ENCODE results near the gene PCDHA6.
"Not testable (repeated sequence)": the region's sequence is repeated elsewhere in the genome, so short reads cannot be mapped to it uniquely, and the experiment has no call there.

PCDHA6 gene, protein sequence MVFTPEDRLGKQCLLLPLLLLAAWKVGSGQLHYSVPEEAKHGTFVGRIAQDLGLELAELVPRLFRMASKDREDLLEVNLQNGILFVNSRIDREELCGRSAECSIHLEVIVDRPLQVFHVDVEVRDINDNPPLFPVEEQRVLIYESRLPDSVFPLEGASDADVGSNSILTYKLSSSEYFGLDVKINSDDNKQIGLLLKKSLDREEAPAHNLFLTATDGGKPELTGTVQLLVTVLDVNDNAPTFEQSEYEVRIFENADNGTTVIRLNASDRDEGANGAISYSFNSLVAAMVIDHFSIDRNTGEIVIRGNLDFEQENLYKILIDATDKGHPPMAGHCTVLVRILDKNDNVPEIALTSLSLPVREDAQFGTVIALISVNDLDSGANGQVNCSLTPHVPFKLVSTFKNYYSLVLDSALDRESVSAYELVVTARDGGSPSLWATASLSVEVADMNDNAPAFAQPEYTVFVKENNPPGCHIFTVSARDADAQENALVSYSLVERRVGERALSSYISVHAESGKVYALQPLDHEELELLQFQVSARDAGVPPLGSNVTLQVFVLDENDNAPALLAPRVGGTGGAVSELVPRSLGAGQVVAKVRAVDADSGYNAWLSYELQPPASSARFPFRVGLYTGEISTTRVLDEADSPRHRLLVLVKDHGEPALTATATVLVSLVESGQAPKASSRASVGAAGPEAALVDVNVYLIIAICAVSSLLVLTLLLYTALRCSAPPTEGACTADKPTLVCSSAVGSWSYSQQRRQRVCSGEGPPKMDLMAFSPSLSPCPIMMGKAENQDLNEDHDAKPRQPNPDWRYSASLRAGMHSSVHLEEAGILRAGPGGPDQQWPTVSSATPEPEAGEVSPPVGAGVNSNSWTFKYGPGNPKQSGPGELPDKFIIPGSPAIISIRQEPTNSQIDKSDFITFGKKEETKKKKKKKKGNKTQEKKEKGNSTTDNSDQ

DNA sequence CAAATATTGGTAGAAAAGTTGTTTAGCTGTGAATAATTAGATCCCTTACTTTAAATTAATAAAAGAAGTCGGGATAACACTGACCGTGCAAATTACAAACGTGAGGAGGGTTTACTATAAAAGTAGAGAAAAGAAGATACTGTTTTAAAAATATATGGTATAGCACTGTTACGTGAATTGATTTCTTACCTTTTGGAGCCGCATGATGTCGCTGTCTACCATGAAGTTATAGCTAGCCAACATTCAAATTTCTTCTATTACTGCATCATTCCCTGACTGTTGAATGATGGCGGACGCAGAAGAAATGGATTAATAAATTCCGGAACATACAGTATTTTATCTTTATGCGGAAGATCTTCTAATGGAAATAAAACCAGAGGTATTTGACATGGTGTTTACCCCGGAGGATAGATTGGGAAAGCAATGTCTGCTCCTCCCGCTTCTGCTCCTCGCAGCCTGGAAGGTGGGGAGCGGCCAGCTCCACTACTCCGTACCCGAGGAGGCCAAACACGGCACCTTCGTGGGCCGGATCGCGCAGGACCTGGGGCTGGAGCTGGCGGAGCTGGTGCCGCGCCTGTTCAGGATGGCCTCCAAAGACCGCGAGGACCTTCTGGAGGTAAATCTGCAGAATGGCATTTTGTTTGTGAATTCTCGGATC lies at the start of gene PCDHA6:
Gene PCDHA6, plus strand, starts transcription at position 257 of the 658 bp plus-strand sequence. Its CDS starts 132 bp downstream, at position 389.
- DNase-seq = no peak

DNA sequence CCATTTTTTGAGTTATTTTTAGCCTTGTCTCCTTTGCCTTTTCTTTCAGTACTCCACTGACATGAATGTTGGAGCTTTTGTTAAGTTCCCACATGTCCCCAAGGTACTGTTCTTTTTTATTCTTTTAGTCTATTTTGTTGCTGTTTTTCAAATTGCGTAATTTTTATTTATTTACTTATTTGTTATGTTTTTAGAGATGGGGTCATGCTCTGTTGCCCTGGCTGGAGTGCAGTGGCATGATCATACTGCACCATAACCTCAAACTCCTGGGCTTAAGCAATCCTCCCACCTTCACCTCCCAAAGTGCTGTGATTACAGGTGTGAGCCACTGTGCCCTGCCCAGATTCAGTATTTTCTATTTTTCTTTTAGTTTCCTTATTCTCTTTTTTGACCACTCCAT lies 47.2 kb upstream of the PCDHA6 start:
- DNase-seq = no peak

DNA sequence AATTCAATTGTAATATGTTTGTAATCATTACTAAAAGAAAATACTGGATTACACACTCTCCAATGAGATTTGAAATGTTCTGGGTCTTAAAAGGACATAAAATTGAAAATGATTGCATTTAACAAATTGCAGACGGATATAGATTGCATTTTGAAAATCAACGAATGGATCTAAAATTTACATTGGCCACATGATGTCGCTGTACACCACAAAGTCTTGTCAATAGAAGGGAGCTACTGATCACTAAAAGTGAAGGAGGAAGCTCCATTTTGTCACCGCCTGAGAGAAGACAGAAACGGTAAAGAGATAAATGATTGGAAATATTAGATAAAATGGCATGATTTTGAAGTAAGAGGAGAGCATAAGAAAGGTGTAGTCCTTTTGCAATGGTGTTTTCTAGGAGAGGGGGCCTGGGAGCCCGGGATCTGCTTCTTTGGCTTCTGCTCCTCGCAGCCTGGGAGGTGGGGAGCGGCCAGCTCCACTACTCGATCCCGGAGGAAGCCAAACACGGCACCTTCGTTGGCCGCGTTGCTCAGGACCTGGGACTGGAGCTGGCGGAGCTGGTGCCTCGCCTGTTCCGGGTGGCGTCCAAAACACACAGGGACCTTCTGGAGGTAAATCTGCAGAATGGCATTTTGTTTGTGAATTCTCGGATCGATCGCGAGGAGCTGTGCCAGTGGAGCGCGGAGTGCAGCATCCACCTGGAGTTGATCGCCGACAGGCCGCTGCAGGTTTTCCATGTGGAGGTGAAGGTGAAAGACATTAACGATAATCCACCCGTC lies 41.7 kb upstream of the PCDHA6 start, which contains the start of gene PCDHA1:
Gene PCDHA1, plus strand, starts transcription at position 236 of the 782 bp plus-strand sequence.
- peak; percentile 15 for DNase-seq

DNA sequence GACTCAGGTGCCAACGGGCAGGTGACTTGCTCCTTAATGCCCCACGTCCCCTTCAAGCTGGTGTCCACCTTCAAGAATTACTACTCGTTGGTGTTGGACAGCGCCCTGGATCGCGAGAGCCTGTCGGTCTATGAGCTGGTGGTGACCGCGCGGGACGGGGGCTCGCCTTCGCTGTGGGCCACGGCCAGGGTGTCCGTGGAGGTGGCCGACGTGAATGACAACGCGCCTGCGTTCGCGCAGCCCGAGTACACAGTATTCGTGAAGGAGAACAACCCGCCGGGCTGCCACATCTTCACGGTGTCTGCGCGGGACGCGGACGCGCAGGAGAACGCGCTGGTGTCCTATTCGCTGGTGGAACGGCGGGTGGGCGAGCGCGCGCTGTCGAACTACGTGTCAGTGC lies 40.3 kb upstream of the PCDHA6 start:
- not testable (repeated sequence) for DNase-seq

DNA sequence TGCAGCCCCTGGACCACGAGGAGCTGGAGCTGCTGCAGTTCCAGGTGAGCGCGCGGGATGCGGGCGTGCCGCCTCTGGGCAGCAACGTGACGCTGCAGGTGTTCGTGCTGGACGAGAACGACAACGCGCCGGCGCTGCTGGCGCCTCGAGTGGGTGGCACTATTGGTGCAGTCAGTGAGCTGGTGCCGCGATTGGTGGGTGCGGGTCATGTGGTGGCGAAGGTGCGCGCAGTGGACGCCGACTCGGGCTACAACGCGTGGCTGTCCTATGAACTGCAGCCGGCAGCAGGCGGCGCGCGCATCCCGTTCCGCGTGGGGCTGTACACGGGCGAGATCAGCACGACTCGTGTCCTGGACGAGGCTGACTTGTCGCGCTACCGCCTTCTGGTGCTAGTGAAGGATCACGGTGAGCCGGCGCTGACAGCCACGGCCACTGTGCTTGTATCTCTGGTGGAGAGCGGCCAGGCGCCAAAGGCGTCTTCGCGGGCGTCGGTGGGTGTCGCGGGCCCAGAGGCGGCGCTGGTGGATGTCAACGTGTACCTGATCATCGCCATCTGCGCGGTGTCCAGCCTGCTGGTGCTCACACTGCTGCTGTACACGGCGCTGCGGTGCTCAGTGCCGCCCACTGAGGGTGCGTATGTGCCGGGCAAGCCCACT lies 39.8 kb upstream of the PCDHA6 start:
- DNase-seq = not testable (repeated sequence)

DNA sequence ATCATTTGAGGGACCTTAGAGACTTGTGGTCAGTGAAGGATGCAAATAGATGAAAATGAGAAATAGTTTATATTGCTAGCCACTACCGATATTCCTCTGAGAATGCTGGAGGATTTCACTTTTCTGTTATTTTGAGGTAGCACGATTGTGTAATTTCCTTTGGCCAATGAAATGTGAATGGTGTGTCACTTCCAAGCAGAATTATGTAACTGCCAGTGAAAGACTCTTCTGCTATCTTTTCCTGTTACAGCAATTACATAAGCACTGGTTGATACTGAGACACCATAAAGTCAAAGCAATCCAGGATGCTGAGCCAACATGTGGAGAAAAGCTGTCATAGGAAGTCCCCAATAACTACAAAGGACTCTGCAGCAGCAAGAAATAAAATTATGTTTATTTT lies 36.7 kb upstream of the PCDHA6 start:
- DNase-seq = no peak

DNA sequence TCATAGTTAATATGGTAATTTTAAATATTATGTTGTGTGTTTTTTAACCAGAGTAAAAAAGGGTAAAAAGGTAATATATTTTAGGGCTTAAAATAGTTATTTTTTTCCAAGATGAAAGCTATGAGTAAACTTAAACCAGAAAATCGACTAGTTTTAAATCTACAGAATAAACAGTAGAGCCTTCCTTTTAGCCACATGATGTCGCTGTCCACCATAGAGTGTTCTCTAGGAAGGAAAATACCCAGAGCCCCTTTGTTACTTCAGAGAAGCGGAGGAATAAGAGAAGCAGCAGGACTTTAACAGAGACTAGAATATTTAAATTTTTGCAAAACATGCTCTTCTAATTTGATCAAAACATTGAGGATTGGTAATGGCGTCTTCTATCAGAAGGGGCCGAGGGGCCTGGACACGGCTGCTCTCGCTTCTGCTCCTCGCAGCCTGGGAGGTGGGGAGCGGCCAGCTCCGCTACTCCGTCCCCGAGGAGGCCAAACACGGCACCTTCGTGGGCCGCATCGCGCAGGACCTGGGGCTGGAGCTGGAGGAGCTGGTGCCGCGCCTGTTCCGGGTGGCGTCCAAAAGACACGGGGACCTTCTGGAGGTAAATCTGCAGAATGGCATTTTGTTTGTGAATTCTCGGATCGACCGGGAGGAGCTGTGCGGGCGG lies 33.0 kb upstream of the PCDHA6 start, which contains the start of gene PCDHA2:
Gene PCDHA2, plus strand, starts transcription at position 258 of the 664 bp plus-strand sequence.
- no peak for DNase-seq

DNA sequence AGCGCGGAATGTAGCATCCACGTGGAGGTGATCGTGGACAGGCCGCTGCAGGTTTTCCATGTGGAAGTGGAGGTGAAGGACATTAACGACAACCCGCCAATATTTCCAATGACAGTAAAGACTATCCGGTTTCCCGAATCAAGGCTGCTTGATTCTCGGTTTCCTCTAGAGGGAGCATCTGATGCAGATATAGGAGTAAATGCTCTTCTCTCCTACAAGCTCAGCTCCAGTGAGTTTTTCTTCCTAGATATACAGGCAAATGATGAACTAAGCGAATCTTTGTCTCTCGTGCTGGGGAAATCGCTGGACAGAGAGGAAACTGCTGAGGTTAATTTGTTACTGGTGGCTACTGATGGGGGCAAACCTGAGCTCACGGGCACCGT lies 32.5 kb upstream of the PCDHA6 start:
- no peak for DNase-seq

DNA sequence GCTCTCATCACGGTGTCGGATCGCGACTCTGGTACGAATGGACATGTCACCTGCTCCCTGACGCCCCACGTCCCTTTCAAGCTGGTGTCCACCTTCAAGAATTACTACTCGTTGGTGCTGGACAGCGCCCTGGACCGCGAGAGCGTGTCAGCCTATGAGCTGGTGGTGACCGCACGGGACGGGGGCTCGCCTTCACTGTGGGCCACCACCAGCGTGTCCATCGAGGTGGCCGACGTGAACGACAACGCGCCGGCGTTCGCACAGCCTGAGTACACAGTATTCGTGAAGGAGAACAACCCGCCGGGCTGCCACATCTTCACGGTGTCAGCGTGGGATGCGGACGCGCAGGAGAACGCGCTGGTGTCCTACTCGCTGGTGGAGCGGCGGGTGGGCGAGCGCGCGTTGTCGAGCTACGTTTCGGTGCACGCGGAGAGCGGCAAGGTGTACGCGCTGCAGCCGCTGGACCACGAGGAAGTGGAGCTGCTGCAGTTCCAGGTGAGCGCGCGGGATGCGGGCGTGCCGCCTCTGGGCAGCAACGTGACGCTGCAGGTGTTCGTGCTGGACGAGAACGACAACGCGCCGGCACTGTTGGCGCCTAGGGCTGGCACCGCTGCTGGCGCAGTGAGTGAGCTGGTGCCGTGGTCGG lies 31.6 kb upstream of the PCDHA6 start:
- DNase-seq = not testable (repeated sequence)

DNA sequence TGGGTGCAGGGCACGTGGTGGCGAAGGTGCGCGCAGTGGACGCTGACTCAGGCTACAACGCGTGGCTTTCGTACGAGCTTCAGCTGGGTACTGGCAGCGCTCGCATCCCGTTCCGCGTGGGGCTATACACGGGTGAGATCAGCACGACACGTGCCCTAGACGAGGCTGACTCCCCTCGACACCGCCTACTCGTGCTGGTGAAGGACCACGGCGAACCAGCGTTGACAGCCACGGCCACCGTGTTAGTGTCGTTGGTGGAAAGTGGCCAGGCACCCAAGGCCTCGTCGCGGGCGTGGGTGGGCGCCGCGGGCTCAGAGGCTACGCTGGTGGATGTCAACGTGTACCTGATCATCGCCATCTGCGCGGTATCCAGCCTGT lies 31.1 kb upstream of the PCDHA6 start:
- DNase-seq = no peak

DNA sequence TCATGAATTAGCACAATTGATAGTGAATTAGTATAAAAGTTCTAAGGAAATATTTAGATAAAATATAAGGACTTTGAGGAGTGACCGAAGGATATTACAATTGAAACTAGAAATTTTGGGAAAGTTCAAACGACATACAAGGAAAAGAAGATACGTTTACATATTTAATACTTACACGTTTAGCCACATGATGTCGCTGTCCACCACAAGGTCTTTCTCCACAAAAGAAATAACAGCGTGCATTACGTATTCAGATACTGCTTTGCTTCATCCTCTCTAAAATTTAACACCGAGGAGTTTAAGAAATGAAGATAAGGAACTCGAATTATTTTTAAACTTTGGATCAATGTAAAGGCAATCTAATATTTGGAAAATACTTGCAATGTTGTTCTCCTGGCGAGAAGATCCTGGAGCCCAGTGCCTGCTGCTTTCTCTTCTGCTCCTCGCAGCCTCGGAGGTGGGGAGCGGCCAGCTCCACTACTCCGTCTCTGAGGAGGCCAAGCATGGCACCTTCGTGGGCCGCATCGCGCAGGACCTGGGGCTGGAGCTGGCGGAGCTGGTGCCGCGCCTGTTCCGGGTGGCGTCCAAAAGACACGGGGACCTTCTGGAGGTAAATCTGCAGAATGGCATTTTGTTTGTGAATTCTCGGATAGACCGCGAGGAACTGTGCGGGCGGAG lies 26.8 kb upstream of the PCDHA6 start, which contains the start of gene PCDHA3:
Gene PCDHA3, plus strand, starts transcription at position 242 of the 678 bp plus-strand sequence.
- DNase-seq = peak; percentile 34

DNA sequence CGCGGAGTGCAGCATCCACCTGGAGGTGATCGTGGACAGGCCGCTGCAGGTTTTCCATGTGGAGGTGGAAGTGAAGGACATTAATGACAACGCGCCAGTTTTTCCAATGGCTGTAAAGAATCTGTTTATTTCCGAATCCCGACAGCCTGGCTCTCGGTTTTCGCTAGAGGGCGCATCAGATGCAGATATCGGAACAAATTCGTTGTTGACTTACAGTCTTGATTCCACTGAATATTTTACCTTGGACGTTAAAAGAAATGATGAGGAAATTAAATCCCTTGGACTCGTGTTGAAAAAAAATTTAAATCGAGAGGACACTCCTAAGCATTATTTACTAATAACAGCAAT lies 26.3 kb upstream of the PCDHA6 start:
- peak; percentile 1 for DNase-seq

DNA sequence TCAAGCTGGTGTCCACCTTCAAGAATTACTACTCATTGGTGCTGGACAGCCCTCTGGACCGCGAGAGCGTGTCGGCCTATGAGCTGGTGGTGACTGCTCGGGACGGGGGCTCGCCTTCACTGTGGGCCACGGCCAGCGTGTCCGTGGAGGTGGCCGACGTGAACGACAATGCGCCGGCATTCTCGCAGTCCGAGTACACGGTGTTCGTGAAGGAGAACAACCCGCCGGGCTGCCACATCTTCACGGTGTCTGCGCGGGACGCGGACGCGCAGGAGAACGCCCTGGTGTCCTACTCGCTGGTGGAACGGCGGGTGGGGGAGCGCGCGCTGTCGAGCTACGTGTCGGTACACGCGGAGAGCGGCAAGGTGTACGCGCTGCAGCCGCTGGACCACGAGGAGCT lies 25.4 kb upstream of the PCDHA6 start:
- not testable (repeated sequence) for DNase-seq

DNA sequence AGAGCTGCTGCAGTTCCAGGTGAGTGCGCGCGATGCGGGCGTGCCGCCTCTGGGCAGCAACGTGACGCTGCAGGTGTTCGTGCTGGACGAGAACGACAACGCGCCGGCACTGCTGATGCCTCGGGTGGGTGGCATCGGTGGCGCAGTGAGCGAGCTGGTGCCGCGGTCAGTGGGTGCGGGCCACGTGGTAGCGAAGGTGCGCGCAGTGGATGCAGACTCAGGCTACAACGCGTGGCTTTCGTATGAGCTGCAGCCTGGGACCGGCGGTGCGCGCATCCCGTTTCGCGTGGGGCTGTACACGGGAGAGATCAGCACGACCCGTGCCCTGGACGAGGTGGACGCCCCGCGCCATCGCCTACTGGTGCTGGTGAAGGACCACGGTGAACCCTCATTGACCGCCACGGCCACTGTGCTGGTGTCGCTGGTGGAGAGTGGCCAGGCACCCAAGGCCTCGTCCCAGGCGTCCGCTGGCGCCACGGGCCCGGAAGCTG lies 24.9 kb upstream of the PCDHA6 start:
- no peak for DNase-seq

DNA sequence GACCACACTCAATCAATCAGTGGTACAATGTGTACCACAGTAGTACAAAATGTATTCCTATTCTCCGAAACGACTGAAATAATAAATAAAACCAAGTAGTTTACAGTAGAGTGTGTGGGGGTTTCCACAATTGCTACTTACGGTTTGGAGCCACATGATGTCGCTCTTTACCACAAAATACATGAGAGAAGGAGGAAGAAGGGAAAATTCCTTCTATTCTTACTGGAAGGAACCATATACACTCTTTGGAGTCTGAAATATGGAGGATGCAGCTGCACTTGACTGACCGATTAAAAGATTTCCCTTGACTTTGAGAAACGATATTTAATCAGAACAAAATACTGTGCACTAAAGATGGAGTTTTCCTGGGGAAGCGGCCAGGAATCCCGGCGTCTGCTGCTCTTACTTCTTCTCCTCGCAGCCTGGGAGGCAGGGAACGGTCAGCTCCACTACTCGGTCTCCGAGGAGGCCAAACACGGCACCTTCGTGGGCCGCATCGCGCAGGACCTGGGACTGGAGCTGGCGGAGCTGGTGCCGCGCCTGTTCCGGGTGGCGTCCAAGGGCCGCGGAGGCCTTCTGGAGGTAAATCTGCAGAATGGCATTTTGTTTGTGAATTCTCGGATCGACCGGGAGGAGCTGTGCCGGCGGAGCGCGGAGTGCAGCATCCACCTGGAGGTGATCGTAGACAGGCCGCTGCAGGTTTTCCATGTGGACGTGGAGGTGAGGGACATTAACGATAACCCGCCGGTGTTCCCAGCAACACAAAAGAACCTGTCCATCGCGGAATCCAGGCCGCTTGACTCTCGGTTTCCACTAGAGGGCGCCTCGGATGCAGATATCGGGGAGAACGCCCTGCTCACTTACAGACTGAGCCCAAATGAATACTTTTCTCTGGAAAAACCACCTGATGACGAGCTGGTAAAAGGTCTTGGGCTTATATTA lies 20.7 kb upstream of the PCDHA6 start, which contains the start of gene PCDHA4:
Gene PCDHA4, plus strand, starts transcription at position 235 of the 942 bp plus-strand sequence.
- peak; percentile 27 for DNase-seq

DNA sequence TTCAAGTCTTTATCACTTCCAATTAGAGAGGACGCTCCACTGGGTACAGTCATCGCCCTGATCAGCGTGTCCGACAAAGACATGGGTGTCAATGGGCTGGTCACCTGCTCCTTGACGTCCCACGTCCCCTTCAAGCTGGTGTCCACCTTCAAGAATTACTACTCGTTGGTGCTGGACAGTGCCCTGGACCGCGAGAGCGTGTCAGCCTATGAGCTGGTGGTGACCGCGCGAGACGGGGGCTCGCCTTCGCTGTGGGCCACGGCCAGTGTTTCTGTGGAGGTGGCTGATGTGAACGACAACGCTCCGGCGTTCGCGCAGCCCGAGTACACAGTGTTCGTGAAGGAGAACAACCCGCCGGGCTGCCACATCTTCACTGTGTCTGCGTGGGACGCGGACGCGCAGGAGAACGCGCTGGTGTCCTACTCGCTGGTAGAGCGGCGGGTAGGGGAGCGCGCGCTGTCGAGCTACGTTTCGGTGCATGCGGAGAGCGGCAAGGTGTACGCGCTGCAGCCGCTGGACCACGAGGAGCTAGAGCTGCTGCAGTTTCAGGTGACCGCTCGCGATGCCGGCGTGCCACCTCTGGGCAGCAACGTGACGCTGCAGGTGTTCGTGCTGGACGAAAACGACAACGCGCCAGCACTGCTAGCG lies 19.4 kb upstream of the PCDHA6 start:
- not testable (repeated sequence) for DNase-seq

DNA sequence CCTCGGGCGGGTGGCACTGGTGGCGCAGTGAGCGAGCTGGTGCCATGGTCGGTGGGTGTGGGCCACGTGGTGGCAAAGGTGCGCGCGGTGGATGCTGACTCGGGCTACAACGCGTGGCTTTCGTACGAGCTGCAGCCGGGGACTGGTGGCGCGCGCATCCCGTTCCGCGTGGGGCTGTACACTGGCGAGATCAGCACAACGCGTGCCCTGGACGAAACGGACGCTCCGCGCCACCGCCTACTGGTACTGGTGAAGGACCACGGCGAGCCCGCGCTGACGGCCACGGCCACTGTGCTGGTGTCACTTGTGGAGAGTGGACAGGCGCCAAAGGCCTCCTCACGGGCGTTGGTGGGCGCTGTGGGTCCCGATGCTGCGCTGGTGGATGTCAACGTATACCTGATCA lies 18.9 kb upstream of the PCDHA6 start:
- DNase-seq = no peak

Measured in NCI-H2029 (cell line).